ENCODE data around the gene BCL2L13. TPM values are rescaled to one million over a fixed set of nuclear protein-coding genes. Genes with fewer than 3 reads are reported as not detected.

BCL2L13 gene
- total RNA-seq, 4 donors from 2014 or later: 65.9 to 205 (median 143) TPM

GRCh38 chr22:17695986-17696385 lies 57.4 kb downstream of the BCL2L13 start:
- no peak for TF ChIP-seq CTCF (IDR thresholded peaks at IDR 0.05; ENCODE audit: low read depth)

GRCh38 chr22:17698948-17699347 lies 60.4 kb downstream of the BCL2L13 start:
- no peak for TF ChIP-seq CTCF (IDR thresholded peaks at IDR 0.05; ENCODE audit: low read depth)

- TF ChIP-seq CTCF (IDR thresholded peaks at IDR 0.05; ENCODE audit: low read depth): no peak
Measured at GRCh38 chr22:17699696-17700340, 61.3 kb downstream of the BCL2L13 start.

GRCh38 chr22:17700778-17701177 lies 62.2 kb downstream of the BCL2L13 start:
- no peak for TF ChIP-seq CTCF (IDR thresholded peaks at IDR 0.05; ENCODE audit: low read depth)

- TF ChIP-seq CTCF (IDR thresholded peaks at IDR 0.05; ENCODE audit: low read depth): no peak
Measured at GRCh38 chr22:17703811-17704210, 65.3 kb downstream of the BCL2L13 start.

GRCh38 chr22:17705546-17705945 lies 67.0 kb downstream of the BCL2L13 start:
- no peak for TF ChIP-seq CTCF (IDR thresholded peaks at IDR 0.05; ENCODE audit: low read depth)

GRCh38 chr22:17705951-17706900 lies 67.7 kb downstream of the BCL2L13 start:
- TF ChIP-seq CTCF (IDR thresholded peaks at IDR 0.05; ENCODE audit: low read depth): no peak

Data from subcutaneous adipose tissue (tissue), 4 donors.